Temporal lobe (tissue), 2 donors: Measurements from ENCODE around the gene P2RY1. TPM values are rescaled to one million over a fixed set of nuclear protein-coding genes. Genes with fewer than 3 reads are reported as not detected.

Experiments used
- small RNA-seq: library from RNA; depleted of rRNA; stranded (forward); fragments of <200 nt; gene quantifications from one replicate; pipeline ENCODE3, GENCODE V24; 2014; ENCODE audit warnings: low replicate concordance
- total RNA-seq: library from RNA; depleted of rRNA; stranded (reverse); fragments of >200 nt; gene quantifications from one replicate; pipeline ENCODE4 v1.2.3, GENCODE V29; 2014

The P2RY1 gene
- total RNA-seq, 1 donor from 2014 or later = 11.6 TPM

Small RNA genes lying within 50 kb of the gene (small RNA-seq; reads per million reads assigned to genes)
- not detected for gene ATP5MGP5
